CD4-positive, alpha-beta T cell treated with Interleukin-12 subunit alpha and Interleukin-12 subunit beta, for 1 hour (primary cell): Measurements from ENCODE around the gene MALRD1.

Experiments
- DNase-seq: peaks from one replicate; pipeline ENCODE4 v3.0.0-alpha.2; 2020

Gene MALRD1

GRCh38 chr10:19048489-19048888 lies at the start of gene MALRD1:
MALRD1 (plus strand) TSS chr10:19048801; CDS start chr10:19048939, 138 bp downstream.
- no peak for DNase-seq

- DNase-seq: no peak
These were observed 45.3 kb upstream of the MALRD1 start for GRCh38 chr10:19003341-19003740.

GRCh38 chr10:19012111-19012510 lies 36.5 kb upstream of the MALRD1 start:
- DNase-seq: no peak

- DNase-seq: no peak
These were observed 34.6 kb upstream of the MALRD1 start for GRCh38 chr10:19014034-19014433.

GRCh38 chr10:19014498-19014897 lies 34.1 kb upstream of the MALRD1 start:
- DNase-seq: no peak

- DNase-seq: no peak
These were observed 31.3 kb upstream of the MALRD1 start for GRCh38 chr10:19017116-19017890.

GRCh38 chr10:19021162-19021561 lies 27.4 kb upstream of the MALRD1 start:
- no peak for DNase-seq

- DNase-seq: no peak
These were observed 24.0 kb upstream of the MALRD1 start for GRCh38 chr10:19024611-19025010.

GRCh38 chr10:19031763-19032162 lies 16.8 kb upstream of the MALRD1 start:
- DNase-seq: no peak

- DNase-seq: no peak
These were observed 14.9 kb upstream of the MALRD1 start for GRCh38 chr10:19033741-19034140.

- no peak for DNase-seq
These were observed 7.4 kb upstream of the MALRD1 start for GRCh38 chr10:19041171-19041570.

- DNase-seq: no peak
These were observed 5.2 kb upstream of the MALRD1 start for GRCh38 chr10:19043431-19043830.

- no peak for DNase-seq
These were observed 1.9 kb upstream of the MALRD1 start for GRCh38 chr10:19046679-19047078.

- DNase-seq: no peak
These were observed 290 bp downstream of the MALRD1 start for GRCh38 chr10:19048891-19049290.

GRCh38 chr10:19049567-19049966 lies 966 bp downstream of the MALRD1 start:
- no peak for DNase-seq

- DNase-seq: no peak
These were observed 5.8 kb downstream of the MALRD1 start for GRCh38 chr10:19054289-19054835.

GRCh38 chr10:19058046-19058445 lies 9.4 kb downstream of the MALRD1 start:
- DNase-seq: no peak

- no peak for DNase-seq
These were observed 15.4 kb downstream of the MALRD1 start for GRCh38 chr10:19063986-19064385.

- DNase-seq: no peak
These were observed 23.3 kb downstream of the MALRD1 start for GRCh38 chr10:19071946-19072345.

- no peak for DNase-seq
These were observed 28.7 kb downstream of the MALRD1 start for GRCh38 chr10:19077276-19077675.

- no peak for DNase-seq
These were observed 48.0 kb downstream of the MALRD1 start for GRCh38 chr10:19096501-19097073.

GRCh38 chr10:19097151-19097550 lies 48.5 kb downstream of the MALRD1 start:
- DNase-seq: no peak

- DNase-seq: no peak
These were observed 50.2 kb downstream of the MALRD1 start for GRCh38 chr10:19098803-19099202.

GRCh38 chr10:19107406-19107805 lies 58.8 kb downstream of the MALRD1 start:
- DNase-seq: no peak
